PC-9 (cell line): Measurements from ENCODE around the gene SIPA1L3. TPM values are rescaled to one million over a fixed set of nuclear protein-coding genes. Genes with fewer than 3 reads are reported as not detected.

Experiments used
- BruUV-seq: library from RNA; stranded (reverse); fragments of 400-500 nt; replicated peaks from 2 replicates; lab custom pipeline; 2021; lab: Mats Ljungman, UMichigan
- CTCF ChIA-PET: fragments of 300-600 bp; sonication (Branson Sonifier 250); formaldehyde crosslinking; loops from one replicate; lab custom pipeline; 2022; ENCODE audit warnings: antibody characterized with exemption; lab: Charles Lee
- POLR2A ChIA-PET: fragments of 300-600 bp; sonication (Branson Sonifier 250); formaldehyde crosslinking; loops from one replicate; lab custom pipeline; 2022; ENCODE audit warnings: antibody characterized with exemption; ENCODE audit not compliant: unreplicated experiment; lab: Charles Lee
- DNase-seq, 2 experiments: peaks; one replicate each; pipeline versions ENCODE4 v3.0.0 to v3.0.0-alpha.2; 2015 to 2022; ENCODE audit warnings: mixed read lengths in 1 of 2
- H2AFZ ChIP-seq: fragments of 200-600 bp; sonication (generic); 2 replicates; pipeline ENCODE4 v1.8.1; 2017; ENCODE audit warnings: antibody characterized with exemption
- H3F3A ChIP-seq: fragments of 200-600 bp; sonication (generic); 2 replicates; pipeline ENCODE4 v1.8.1; 2017; ENCODE audit warnings: antibody characterized with exemption, mild to moderate bottlenecking, low read depth; ENCODE audit not compliant: insufficient read depth
- H3K27ac ChIP-seq: fragments of 200-600 bp; sonication (generic); 2 replicates; pipeline ENCODE4 v1.6.1; 2016; ENCODE audit warnings: mixed run types
- H3K27me3 ChIP-seq: fragments of 200-600 bp; sonication (generic); 2 replicates; pipeline ENCODE4 v1.6.1; 2016; ENCODE audit warnings: low read depth, mixed run types; ENCODE audit not compliant: insufficient read depth
- H3K36me3 ChIP-seq: fragments of 200-600 bp; sonication (generic); 2 replicates; pipeline ENCODE4 v1.6.1; 2016; ENCODE audit warnings: low read depth, mixed run types
- H3K4me1 ChIP-seq: fragments of 200-600 bp; sonication (generic); replicated peaks from 2 replicates; pipeline ENCODE4 v1.6.1; 2016; ENCODE audit warnings: mixed run types; ENCODE audit not compliant: insufficient read depth
- H3K4me2 ChIP-seq: fragments of 200-600 bp; sonication (generic); 2 replicates; pipeline ENCODE4 v1.6.1; 2017; ENCODE audit warnings: mixed run types
- H3K4me3 ChIP-seq: fragments of 200-600 bp; sonication (generic); 2 replicates; pipeline ENCODE4 v1.6.1; 2016; ENCODE audit warnings: mixed run types
- H3K79me2 ChIP-seq: fragments of 200-600 bp; sonication (generic); 2 replicates; pipeline ENCODE4 v1.6.1; 2017; ENCODE audit warnings: low read depth, mixed run types
- H3K9me2 ChIP-seq: fragments of 200-600 bp; sonication (generic); 2 replicates; pipeline ENCODE4 v1.8.1; 2017; ENCODE audit warnings: mild to moderate bottlenecking; ENCODE audit not compliant: insufficient read depth
- H3K9me3 ChIP-seq: fragments of 200-600 bp; sonication (generic); 2 replicates; pipeline ENCODE4 v1.8.1; 2016; ENCODE audit warnings: low read depth; ENCODE audit not compliant: insufficient read depth
- H4K20me1 ChIP-seq: fragments of 200-600 bp; sonication (generic); 2 replicates; pipeline ENCODE4 v1.8.1; 2017; ENCODE audit not compliant: insufficient read depth
- EZH2 ChIP-seq: fragments of 200-600 bp; sonication (generic); IDR thresholded peaks from 2 replicates; pipeline ENCODE4 v1.8.0; 2017; ENCODE audit warnings: antibody characterized with exemption, low read depth
- intact Hi-C: fragments of 100-400 bp; cut with micrococcal nuclease; formaldehyde crosslinking; loops from one replicate; pipeline ENCODE4 v1.10.0; 2022; ENCODE audit not compliant: unreplicated experiment
- total RNA-seq: library from RNA; stranded (reverse); gene quantifications from 2 replicates; pipeline ENCODE4 v1.2.3, GENCODE V29; 2021
- TF ChIP-seq, protein P1 (sequence below): fragments of 200-600 bp; sonication (generic); conservative IDR thresholded peaks from 2 replicates; pipeline ENCODE4 v1.6.1; 2017; ENCODE audit warnings: mixed run types, antibody characterized with exemption, mild to moderate bottlenecking, moderate library complexity

SIPA1L3 gene
- total RNA-seq, 1 experiment from 2014 or later = 55.2 TPM

DNA sequence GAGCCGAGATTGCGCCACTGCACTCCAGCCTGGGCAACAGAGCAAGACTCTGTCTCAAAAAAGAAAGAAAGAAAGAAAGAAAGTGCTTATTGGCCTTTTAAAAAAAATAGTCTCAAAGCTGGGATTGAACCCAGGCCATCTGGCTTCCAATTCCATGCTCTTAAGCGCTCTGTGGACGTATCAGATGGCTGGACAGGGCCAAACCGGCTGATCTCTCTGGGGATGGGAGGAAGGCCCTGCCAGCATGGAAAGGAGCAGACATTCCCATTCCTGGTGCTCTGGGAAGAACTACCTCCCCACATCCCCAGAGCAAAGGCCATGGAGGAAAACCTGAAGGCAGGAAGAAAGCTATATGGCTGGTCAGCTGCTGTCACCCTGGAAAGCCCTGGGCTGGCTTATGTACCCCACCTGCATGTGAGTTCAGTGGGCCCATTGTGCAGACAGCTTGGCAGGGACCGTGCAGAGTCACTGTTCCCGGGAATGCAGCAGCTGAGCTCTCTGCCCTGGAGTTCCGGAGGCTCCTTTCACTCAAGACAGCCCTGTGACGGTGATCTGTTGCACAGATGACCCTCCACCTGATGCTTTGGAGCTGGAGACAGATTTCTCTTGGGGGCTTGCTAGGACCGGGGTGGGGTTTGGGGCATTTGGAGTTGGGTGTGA lies 84.3 kb downstream of the SIPA1L3 start:
- no peak for TF ChIP-seq EZH2
- TF ChIP-seq, protein P1, sequence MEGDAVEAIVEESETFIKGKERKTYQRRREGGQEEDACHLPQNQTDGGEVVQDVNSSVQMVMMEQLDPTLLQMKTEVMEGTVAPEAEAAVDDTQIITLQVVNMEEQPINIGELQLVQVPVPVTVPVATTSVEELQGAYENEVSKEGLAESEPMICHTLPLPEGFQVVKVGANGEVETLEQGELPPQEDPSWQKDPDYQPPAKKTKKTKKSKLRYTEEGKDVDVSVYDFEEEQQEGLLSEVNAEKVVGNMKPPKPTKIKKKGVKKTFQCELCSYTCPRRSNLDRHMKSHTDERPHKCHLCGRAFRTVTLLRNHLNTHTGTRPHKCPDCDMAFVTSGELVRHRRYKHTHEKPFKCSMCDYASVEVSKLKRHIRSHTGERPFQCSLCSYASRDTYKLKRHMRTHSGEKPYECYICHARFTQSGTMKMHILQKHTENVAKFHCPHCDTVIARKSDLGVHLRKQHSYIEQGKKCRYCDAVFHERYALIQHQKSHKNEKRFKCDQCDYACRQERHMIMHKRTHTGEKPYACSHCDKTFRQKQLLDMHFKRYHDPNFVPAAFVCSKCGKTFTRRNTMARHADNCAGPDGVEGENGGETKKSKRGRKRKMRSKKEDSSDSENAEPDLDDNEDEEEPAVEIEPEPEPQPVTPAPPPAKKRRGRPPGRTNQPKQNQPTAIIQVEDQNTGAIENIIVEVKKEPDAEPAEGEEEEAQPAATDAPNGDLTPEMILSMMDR = no peak
- Histone ChIP-seq H3K27me3 (no peaks in the 10 kb centered on the region), H3K9me2 (no peaks in the 10 kb centered on the region), H3F3A (peaks cover 30% of the 10 kb centered on the region; the same call in 1 of the 2 replicates), H3K4me3 (no peak overlapping the region), H3K79me2 (peaks cover 13% of the 10 kb centered on the region), H3K4me1 (peaks cover 35% of the 10 kb centered on the region), H3K36me3 (no peaks in the 10 kb centered on the region), H2AFZ (no peak overlapping the region), H3K9me3 (no peaks in the 10 kb centered on the region), H4K20me1 (no peaks in the 10 kb centered on the region; the same call in 1 of the 2 replicates), H3K4me2 (peak overlapping the region; percentile 25), H3K27ac (peak overlapping the region; percentile 16; the same call in 1 of the 2 replicates)
- intact Hi-C loops = loop anchor here (5.0 kb wide), 1 partner anchor 106 kb away; no protein-coding TSS in a partner anchor
- ChIA-PET CTCF (interaction anchor here (0.6 to 2.5 kb wide), 5 partner anchors 59 to 89 kb away, joined by 3 to 18 read pairs (median 5); partner anchors contain the start of genes SIPA1L3 and WDR87), POLR2A (interaction anchor here (0.6 to 1.2 kb wide), 3 partner anchors 13 to 1570 kb away, joined by 3 to 7 read pairs (median 3); no protein-coding TSS in a partner anchor)
- no TSS peak for BruUV-seq
- DNase-seq = no peak

DNA sequence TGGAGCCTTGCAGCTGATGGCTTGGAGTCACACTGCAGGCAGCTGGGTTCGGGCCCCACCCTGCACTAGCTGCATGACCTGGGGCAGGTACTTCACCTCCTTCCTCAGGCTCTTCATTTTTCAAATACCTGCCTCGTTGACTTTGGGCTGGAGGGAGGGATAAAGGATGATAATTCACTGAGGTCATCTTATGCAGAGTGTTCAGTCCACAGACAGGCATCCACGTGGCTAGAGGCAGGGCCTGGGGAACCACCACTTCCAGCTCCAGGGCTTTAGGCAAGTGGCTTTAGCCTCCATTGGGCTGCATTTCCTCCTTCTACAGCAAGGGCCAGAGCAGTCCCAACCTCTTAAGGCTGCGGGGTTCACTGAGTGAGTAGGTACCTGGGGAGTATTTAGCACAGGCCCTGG lies 84.8 kb downstream of the SIPA1L3 start:
- Histone ChIP-seq H3K4me2 (peak overlapping the region; percentile 25), H3K79me2 (peaks cover 13% of the 10 kb centered on the region), H2AFZ (no peak overlapping the region), H3K27me3 (no peaks in the 10 kb centered on the region), H3K9me2 (no peaks in the 10 kb centered on the region), H3F3A (peaks cover 30% of the 10 kb centered on the region; the same call in 1 of the 2 replicates), H3K27ac (peak overlapping the region; percentile 16; the same call in 1 of the 2 replicates), H3K4me1 (peaks cover 30% of the 10 kb centered on the region), H3K4me3 (no peak overlapping the region), H3K9me3 (no peaks in the 10 kb centered on the region), H3K36me3 (no peaks in the 10 kb centered on the region), H4K20me1 (no peaks in the 10 kb centered on the region; the same call in 1 of the 2 replicates)
- CTCF ChIA-PET = interaction anchor here (0.6 to 1.3 kb wide), 3 partner anchors 73 to 89 kb away, joined by 3 to 5 read pairs (median 3); no protein-coding TSS in a partner anchor
- intact Hi-C loops = loop anchor here (5.0 kb wide), 1 partner anchor 105 kb away; no protein-coding TSS in a partner anchor
- POLR2A ChIA-PET = interaction anchor here (0.6 to 1.2 kb wide), 4 partner anchors 13 to 1571 kb away, joined by 3 to 8 read pairs (median 5); partner anchors contain the start of gene SIPA1L3
- no TSS peak for BruUV-seq
- no peak for TF ChIP-seq EZH2
- TF ChIP-seq, protein P1 = no peak
- DNase-seq = peak; percentile 70 to 71

DNA sequence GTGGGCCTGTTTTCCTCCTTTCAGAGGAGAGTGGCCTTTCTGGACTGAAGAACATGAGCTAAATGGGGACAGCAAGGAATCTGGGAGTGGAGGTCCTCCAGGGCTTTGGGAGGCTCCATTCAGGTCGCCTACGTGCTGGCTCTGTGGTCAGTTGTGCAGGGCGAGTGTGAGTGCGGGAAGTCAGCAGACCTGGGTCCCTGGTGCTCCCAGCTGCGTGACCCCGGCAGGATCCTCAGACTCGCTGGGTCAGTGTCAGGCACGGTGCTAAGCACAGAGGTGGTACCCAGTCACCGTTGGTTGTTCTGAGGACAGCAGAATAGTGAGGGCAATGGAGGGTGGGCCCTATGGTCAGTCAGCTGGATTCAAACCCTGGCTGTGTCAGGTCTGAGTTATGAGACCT lies 85.8 kb downstream of the SIPA1L3 start:
- H3K4me3 ChIP-seq = no peak overlapping the region
- H4K20me1 ChIP-seq = no peaks in the 10 kb centered on the region; the same call in 1 of the 2 replicates
- peaks cover 32% of the 10 kb centered on the region; the same call in 1 of the 2 replicates for H3F3A ChIP-seq
- BruUV-seq = no TSS peak
- H3K9me2 ChIP-seq = no peaks in the 10 kb centered on the region
- no peak overlapping the region for H2AFZ ChIP-seq
- CTCF ChIA-PET = interaction anchor here (1.1 kb wide), 1 partner anchor 87 kb away, joined by 4 read pairs; no protein-coding TSS in a partner anchor
- no peak for DNase-seq
- H3K4me2 ChIP-seq = no peak overlapping the region
- no peak overlapping the region for H3K27ac ChIP-seq
- peaks cover 29% of the 10 kb centered on the region for H3K4me1 ChIP-seq
- H3K79me2 ChIP-seq = peaks cover 6% of the 10 kb centered on the region; the same call in 1 of the 2 replicates
- H3K27me3 ChIP-seq = no peaks in the 10 kb centered on the region
- intact Hi-C loops = loop anchor here (5.0 kb wide), 1 partner anchor 105 kb away; no protein-coding TSS in a partner anchor
- TF ChIP-seq EZH2 = no peak
- TF ChIP-seq, protein P1 = no peak
- no peaks in the 10 kb centered on the region for H3K36me3 ChIP-seq
- POLR2A ChIA-PET = interaction anchor here (0.6 to 0.7 kb wide), 2 partner anchors 29 to 86 kb away, joined by 8 to 10 read pairs; partner anchors contain the start of gene SIPA1L3
- no peaks in the 10 kb centered on the region for H3K9me3 ChIP-seq
